Measurements from ENCODE around the gene SH3RF3. TPM values are rescaled to one million over a fixed set of nuclear protein-coding genes. Genes with fewer than 3 reads are reported as not detected.

SH3RF3 gene
- total RNA-seq, 2 experiments from 2014 or later: 1.8 to 2.0 TPM

DNA sequence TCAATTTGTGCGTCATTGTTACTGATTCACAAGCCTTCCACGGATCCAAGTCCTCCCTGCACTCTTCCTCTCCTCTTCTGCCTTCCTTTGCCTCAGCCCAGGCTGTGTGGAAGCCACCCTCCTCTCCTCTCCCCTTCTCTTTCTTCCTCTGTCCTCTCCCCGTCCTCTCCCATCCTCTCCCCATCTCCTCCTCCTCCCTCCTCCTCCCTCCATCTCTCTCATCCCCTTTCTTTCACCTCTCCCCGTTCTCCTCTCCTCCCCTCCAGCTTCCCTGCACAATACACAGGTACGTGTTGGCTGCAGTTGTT lies 301.3 kb downstream of the SH3RF3 start:
- no peaks in the 10 kb centered on the region for H3K27me3 Mint-ChIP-seq (ENCODE audit: low read depth)
- no peaks in the 10 kb centered on the region for H3K4me1 Mint-ChIP-seq (ENCODE audit: low read depth)
- intact Hi-C loops (cut with micrococcal nuclease): no loop called here
- DNase-seq: no peak
- H3K36me3 Mint-ChIP-seq (ENCODE audit: low read depth): peaks cover 2% of the 10 kb centered on the region
- no peak overlapping the region for H3K27ac Mint-ChIP-seq
- H3K4me3 Mint-ChIP-seq: no peak overlapping the region
- CTCF ChIA-PET: no interaction called here
- no peaks in the 10 kb centered on the region for H3K9me3 Mint-ChIP-seq

- no peaks in the 10 kb centered on the region for H3K27me3 Mint-ChIP-seq (ENCODE audit: low read depth)
- H3K9me3 Mint-ChIP-seq: no peaks in the 10 kb centered on the region
- CTCF ChIA-PET: no interaction called here
- H3K27ac Mint-ChIP-seq: no peak overlapping the region
- DNase-seq: no peak
- intact Hi-C loops (cut with micrococcal nuclease): no loop called here
- H3K4me1 Mint-ChIP-seq (ENCODE audit: low read depth): no peaks in the 10 kb centered on the region
- no peak overlapping the region for H3K4me3 Mint-ChIP-seq
- peaks cover 3% of the 10 kb centered on the region for H3K36me3 Mint-ChIP-seq (ENCODE audit: low read depth)
Measured at GRCh38 chr2:109432421-109432820, 303.4 kb downstream of the SH3RF3 start.

- CTCF ChIA-PET: no interaction called here
- Mint-ChIP-seq H3K9me3 (no peaks in the 10 kb centered on the region), H3K27me3 (ENCODE audit: low read depth) (no peaks in the 10 kb centered on the region), H3K4me1 (ENCODE audit: low read depth) (no peaks in the 10 kb centered on the region), H3K4me3 (no peak overlapping the region), H3K27ac (no peak overlapping the region), H3K36me3 (ENCODE audit: low read depth) (peaks cover 9% of the 10 kb centered on the region)
- intact Hi-C loops (cut with micrococcal nuclease): no loop called here
- no peak for DNase-seq
Measured at GRCh38 chr2:109433486-109433885, 304.5 kb downstream of the SH3RF3 start.

GRCh38 chr2:109433926-109434325 lies 304.9 kb downstream of the SH3RF3 start:
- H3K27me3 Mint-ChIP-seq (ENCODE audit: low read depth): no peaks in the 10 kb centered on the region
- intact Hi-C loops (cut with micrococcal nuclease): no loop called here
- H3K4me3 Mint-ChIP-seq: no peak overlapping the region
- peaks cover 13% of the 10 kb centered on the region for H3K36me3 Mint-ChIP-seq (ENCODE audit: low read depth)
- H3K9me3 Mint-ChIP-seq: no peaks in the 10 kb centered on the region
- CTCF ChIA-PET: no interaction called here
- no peaks in the 10 kb centered on the region for H3K4me1 Mint-ChIP-seq (ENCODE audit: low read depth)
- H3K27ac Mint-ChIP-seq: no peak overlapping the region
- no peak for DNase-seq

DNA sequence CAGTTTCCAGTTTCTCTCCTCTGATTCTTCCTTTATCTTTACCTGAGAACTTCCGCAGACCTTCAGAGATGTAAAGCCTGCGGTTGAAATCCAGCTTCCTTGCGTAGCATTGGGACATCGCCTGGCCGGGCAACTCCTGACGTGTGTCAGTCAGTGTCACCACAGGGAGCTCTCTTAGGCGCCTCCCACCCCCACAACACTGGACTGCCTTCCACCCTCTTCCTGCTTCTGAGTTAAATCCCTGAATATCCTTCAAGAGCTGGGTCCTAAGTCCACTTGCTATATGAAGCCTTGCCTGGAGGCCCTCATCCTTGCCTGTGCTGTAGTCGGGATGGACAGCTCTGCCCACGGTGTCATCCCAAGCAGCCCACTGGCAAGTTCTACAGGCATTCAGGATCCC lies 305.3 kb downstream of the SH3RF3 start:
- Mint-ChIP-seq H3K4me1 (ENCODE audit: low read depth) (no peaks in the 10 kb centered on the region), H3K4me3 (no peak overlapping the region), H3K27me3 (ENCODE audit: low read depth) (no peaks in the 10 kb centered on the region), H3K9me3 (no peaks in the 10 kb centered on the region), H3K27ac (no peak overlapping the region), H3K36me3 (ENCODE audit: low read depth) (peaks cover 15% of the 10 kb centered on the region)
- no peak for DNase-seq
- CTCF ChIA-PET: no interaction called here
- intact Hi-C loops (cut with micrococcal nuclease): no loop called here

DNA sequence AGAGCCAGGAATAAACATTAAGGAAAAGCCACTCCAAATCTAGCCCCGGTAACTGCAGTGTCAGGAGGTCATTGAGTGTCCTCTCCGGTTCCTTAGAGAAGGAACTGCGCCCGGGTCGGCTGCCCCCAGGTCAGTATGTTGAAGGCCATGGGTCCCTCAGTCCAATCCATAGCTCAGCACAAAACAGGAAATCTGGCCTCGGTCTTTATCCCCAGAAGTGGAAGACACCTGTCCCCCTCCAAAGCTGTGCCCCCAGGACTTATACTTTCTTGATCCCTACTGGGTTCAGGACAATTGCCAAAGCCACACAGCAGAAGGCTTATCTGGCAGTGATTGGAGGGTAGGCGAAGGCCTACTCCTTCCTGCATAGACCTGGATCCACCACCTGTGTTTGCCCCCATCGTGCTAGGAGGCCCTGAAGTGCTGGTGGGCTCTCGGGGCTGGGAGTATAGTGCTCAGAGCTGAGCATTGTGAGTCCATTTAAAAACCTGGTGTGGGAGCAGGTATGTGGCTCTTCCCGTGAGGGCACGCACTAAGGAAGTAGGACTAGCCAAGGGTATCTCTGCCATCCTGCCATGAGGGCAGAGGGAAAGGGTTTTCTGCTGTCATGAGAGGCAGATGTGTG lies 306.2 kb downstream of the SH3RF3 start:
- CTCF ChIA-PET: no interaction called here
- Mint-ChIP-seq H3K9me3 (peaks cover 5% of the 10 kb centered on the region), H3K36me3 (ENCODE audit: low read depth) (peaks cover 20% of the 10 kb centered on the region), H3K4me1 (ENCODE audit: low read depth) (no peaks in the 10 kb centered on the region), H3K27me3 (ENCODE audit: low read depth) (no peaks in the 10 kb centered on the region), H3K4me3 (no peak overlapping the region), H3K27ac (no peak overlapping the region)
- intact Hi-C loops (cut with micrococcal nuclease): no loop called here
- DNase-seq: no peak

DNA sequence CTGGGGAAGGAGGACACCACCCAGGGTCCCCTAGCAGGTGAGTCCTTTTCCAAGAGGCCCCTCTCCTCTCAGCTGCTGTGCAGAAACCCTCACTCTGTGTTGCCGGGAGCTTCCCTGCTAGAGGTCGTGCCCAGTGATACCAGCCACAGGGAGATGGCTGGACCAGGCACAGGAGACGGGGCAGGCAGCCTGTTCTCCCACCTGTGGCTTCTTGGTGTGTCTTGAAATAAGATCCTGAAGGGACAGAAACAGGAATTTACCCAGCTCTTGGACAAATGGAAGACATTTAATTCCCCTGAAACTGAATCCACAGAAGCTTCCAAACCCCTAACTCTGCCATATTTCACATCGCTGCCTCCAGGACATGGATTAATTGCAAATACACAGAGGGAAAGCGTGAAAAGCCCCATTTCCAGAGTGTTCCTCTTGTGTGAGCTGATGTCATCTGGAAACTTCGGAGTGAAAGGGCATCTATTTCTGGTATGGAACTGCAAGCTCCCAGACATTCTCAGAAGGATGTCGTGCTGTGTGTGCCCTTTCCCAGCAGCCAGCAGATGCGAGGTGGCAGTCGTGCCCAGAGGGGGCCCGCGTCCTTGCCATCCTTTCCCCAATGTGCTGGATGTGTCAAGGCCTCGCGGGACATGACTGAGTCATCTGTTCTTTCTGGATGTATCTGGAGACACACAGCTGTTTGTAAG lies 307.0 kb downstream of the SH3RF3 start:
- Mint-ChIP-seq H3K9me3 (peaks cover 11% of the 10 kb centered on the region), H3K36me3 (ENCODE audit: low read depth) (peaks cover 24% of the 10 kb centered on the region), H3K27me3 (ENCODE audit: low read depth) (no peaks in the 10 kb centered on the region), H3K4me1 (ENCODE audit: low read depth) (no peaks in the 10 kb centered on the region), H3K27ac (no peak overlapping the region), H3K4me3 (no peak overlapping the region)
- no peak for DNase-seq
- CTCF ChIA-PET: interaction anchor here (0.6 kb wide), 1 partner anchor 435 kb away, joined by 3 read pairs; no protein-coding TSS in a partner anchor
- intact Hi-C loops (cut with micrococcal nuclease): no loop called here

DNA sequence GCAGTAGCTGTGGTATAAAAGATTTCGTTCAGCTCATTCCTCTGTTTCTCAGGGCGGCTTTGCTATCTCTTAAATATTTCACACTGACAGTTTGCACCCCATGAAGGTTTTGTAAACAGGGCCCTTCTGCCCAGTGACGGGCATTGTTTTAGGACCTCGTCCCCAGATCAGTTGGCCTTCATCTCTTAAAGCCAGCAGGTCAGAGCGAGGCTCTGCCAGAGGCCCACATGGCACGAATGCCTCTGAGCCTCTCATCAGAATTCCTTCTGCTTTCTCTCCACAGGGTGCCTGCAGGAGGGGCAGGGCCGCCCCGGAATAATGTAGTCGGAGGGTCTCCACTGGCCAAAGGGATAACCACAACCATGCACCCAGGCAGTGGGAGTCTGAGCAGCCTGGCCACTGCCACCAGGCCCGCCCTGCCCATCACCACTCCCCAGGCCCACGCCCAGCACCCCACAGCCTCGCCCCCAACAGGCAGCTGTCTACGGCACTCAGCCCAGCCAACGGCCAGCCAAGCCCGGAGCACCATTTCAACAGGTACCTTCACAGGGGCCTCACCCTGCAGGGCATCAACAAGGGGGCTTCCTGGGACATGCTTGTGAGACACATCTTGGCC lies 307.7 kb downstream of the SH3RF3 start:
- Mint-ChIP-seq H3K27ac (no peak overlapping the region), H3K4me1 (ENCODE audit: low read depth) (no peaks in the 10 kb centered on the region), H3K9me3 (peaks cover 18% of the 10 kb centered on the region), H3K27me3 (ENCODE audit: low read depth) (no peaks in the 10 kb centered on the region), H3K36me3 (ENCODE audit: low read depth) (peaks cover 30% of the 10 kb centered on the region), H3K4me3 (no peak overlapping the region)
- intact Hi-C loops (cut with micrococcal nuclease): no loop called here
- CTCF ChIA-PET: no interaction called here
- DNase-seq: no peak

GRCh38 chr2:109437325-109438090 lies 308.5 kb downstream of the SH3RF3 start:
- Mint-ChIP-seq H3K4me1 (ENCODE audit: low read depth) (no peaks in the 10 kb centered on the region), H3K27me3 (ENCODE audit: low read depth) (no peaks in the 10 kb centered on the region), H3K27ac (no peak overlapping the region), H3K36me3 (ENCODE audit: low read depth) (peaks cover 31% of the 10 kb centered on the region), H3K4me3 (no peak overlapping the region), H3K9me3 (peaks cover 20% of the 10 kb centered on the region)
- CTCF ChIA-PET: no interaction called here
- intact Hi-C loops (cut with micrococcal nuclease): no loop called here
- DNase-seq: no peak

DNA sequence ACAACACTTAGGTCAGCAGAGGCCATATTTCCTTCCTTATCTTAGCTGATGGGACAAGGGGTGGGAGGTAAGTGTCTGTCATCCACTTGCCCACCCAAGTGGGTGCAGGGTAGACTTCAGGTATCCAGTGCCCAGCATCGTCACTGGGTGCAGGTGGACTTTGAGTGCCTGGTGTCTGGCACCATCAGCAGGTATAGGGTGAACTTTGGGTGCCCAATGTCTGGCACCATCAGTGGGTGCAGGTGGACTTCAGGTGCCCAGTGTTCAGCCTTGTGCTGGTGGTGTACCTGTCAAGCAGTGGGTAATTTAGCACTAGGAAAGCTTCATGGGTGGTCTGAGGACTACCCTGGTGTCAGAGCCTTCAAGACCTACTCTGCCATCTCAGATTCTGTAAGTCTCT lies 309.1 kb downstream of the SH3RF3 start:
- no peaks in the 10 kb centered on the region for H3K27me3 Mint-ChIP-seq (ENCODE audit: low read depth)
- CTCF ChIA-PET: no interaction called here
- H3K4me1 Mint-ChIP-seq (ENCODE audit: low read depth): no peaks in the 10 kb centered on the region
- peaks cover 32% of the 10 kb centered on the region for H3K36me3 Mint-ChIP-seq (ENCODE audit: low read depth)
- no peak for DNase-seq
- H3K9me3 Mint-ChIP-seq: peaks cover 23% of the 10 kb centered on the region
- H3K27ac Mint-ChIP-seq: no peak overlapping the region
- intact Hi-C loops (cut with micrococcal nuclease): no loop called here
- no peak overlapping the region for H3K4me3 Mint-ChIP-seq

DNA sequence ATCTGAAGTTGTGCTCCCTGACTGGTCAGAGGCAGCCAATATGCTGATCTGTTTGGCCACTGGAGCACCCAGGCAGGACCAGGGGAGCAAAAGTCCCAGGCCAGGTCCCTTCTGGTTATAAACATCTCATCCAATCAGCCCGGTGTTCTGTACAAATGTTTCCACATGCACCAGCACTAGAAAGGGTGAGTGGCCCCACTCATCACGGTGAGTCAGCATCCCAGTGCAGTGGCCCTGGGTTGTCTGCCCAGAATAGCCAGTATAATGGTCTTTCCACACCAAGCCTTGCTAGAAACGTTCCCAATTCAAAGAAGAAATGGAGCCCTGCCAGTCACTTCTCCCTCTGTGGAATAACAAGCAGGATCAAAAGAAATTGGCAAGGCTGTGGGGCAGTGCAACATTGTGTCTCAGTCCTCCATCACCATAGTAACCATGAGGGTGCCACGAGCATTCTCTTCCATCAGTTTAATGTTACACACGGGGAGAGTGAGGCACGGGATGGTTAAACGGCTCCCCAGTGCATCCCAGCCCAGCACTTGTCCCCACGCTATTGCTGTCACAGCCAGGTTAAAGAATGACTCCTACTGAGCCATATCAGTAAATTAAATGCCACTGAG lies 309.9 kb downstream of the SH3RF3 start:
- H3K36me3 Mint-ChIP-seq (ENCODE audit: low read depth): peaks cover 36% of the 10 kb centered on the region
- intact Hi-C loops (cut with micrococcal nuclease): no loop called here
- no peak overlapping the region for H3K4me3 Mint-ChIP-seq
- H3K27me3 Mint-ChIP-seq (ENCODE audit: low read depth): no peaks in the 10 kb centered on the region
- no peaks in the 10 kb centered on the region for H3K4me1 Mint-ChIP-seq (ENCODE audit: low read depth)
- DNase-seq: no peak
- H3K27ac Mint-ChIP-seq: no peak overlapping the region
- CTCF ChIA-PET: no interaction called here
- H3K9me3 Mint-ChIP-seq: peaks cover 25% of the 10 kb centered on the region

GRCh38 chr2:109439390-109439786 lies 310.4 kb downstream of the SH3RF3 start:
- Mint-ChIP-seq H3K36me3 (ENCODE audit: low read depth) (peaks cover 36% of the 10 kb centered on the region), H3K4me1 (ENCODE audit: low read depth) (no peaks in the 10 kb centered on the region), H3K27ac (no peak overlapping the region), H3K27me3 (ENCODE audit: low read depth) (no peaks in the 10 kb centered on the region), H3K9me3 (peaks cover 25% of the 10 kb centered on the region), H3K4me3 (no peak overlapping the region)
- CTCF ChIA-PET: no interaction called here
- intact Hi-C loops (cut with micrococcal nuclease): no loop called here
- no peak for DNase-seq
